ENCODE measurements around the gene TEN1.
A peak's percentile ranks its signal among the peaks of the same experiment; 100 is the strongest.

The TEN1 gene

GRCh38 chr17:76008208-76008607 lies 29.2 kb downstream of the TEN1 start:
- DNase-seq, result no peak

DNA sequence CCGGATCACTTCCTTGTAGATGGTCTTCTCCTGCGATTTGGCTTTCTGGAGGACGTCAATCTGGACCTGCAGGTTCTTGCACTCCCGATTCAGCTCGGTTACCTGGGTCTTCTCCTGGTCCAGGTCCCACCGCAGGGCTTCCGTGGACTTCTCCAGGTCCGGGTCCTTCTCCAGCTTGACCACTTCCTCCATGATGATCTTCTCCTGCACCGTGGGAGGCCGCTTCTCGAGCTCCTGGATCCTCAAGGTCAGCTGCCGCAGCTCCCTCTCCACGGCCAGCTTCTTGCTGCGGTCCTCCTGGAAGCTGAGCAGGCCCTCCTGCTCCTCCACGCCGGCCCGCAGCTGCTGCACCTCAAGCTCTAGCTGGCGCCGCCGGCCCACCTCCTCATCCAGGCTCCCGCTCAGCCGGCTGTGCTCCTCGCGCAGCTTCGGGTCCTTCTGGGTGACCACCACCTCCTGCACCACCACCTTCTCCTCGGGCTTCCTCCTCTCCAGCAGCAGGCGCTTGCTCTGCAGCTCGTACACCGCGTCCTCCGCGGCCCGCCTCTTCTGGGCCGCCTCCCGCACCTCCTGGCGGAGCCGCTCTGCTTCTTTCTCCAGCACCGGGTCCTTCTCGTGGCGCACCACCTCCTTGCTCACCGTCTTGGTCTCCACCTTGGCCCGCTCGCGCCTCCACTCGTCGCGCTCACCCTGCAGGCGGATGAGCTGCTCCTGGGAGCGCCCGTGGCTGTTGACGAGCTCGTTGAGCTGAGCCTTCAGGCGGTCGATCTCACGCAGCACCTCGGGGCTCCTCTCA lies 29.8 kb downstream of the TEN1 start:
- no peak for DNase-seq

DNA sequence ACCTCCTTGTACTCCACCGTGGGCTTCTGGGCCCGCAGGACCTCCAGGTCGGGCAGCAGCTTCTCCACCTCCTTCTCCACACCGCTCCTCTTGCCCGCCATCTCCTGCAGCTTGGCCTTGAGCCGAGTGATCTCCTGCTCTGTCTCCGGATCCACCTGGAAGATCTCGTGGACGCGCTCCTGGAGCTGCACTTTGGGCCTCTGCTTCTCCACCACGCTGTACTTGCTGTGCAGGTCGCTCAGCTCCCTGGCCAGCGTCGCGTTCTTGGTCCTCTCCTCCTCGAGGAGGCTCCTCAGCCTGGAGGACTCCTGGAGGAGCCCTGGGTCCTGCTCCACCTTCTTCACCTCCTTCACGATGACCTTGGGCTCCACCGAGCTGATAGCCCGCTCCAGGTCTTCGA lies 30.4 kb downstream of the TEN1 start:
- DNase-seq, result no peak

- no peak for DNase-seq
Observed at GRCh38 chr17:76009969-76010661, 31.1 kb downstream of the TEN1 start.

DNA sequence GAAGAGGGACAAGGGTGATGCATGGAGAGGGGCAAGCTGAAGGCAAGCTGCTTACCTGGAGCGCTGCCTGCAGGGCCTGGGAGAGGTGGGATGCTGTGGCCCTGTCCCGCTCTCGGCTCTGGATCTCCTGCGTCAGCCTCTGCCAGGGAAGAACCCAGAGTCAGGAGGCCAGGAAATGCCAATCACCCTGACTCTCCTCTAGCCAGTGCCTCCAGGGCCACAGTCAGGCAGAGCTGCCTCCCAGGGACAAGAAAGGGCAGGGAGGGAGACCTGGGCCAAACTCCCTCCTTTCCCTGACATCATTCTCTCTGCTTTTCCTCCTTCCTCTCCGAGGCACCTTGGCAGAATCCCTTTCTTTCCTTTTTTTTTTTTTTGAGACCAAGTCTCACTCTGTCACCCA lies 32.9 kb downstream of the TEN1 start:
- DNase-seq, result no peak

GRCh38 chr17:76013377-76013932 lies 34.4 kb downstream of the TEN1 start:
- no peak for DNase-seq

DNA sequence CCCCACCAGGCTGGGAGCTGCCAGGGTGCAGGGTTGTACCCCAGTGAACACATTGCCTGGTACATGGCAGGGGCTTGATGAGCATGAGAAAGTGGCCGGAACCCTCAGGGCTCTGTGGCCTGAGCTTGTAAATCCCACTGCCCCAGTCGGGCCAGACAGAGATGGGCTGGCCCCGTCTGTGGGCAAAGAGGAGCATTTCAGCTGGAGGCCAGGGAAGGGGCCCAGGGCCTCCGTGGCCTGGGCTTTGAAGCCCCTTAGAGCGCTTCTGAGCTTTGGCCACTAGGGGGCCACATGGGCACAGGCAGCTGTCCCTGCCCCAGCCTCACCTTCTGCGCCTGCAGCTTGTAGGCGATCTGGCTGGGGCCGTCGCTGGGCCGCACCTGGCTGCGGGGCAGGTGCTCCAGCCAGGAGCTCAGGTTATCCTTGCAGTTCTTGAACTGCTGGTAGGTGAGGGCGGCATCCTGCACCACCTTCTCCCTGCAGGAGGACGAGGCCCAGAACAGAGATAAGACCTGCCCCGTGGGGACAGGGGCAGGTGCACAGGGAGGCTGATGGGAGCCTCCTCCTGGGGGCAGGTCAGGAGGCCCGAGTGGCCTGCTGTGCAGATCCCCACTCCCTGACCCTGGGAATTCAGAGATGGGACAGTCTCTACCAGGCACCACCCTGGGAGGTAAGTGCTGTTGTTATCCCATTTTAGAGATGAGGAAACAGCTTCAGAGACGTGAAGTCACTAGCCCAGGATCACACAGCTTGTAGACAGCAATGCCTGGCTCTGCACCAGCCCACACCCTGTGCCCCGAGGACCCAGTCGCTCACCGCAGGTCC lies 35.3 kb downstream of the TEN1 start:
- peak; percentile 81 for DNase-seq

GRCh38 chr17:76014925-76015261 lies 35.9 kb downstream of the TEN1 start:
- peak; percentile 80 for DNase-seq

DNA sequence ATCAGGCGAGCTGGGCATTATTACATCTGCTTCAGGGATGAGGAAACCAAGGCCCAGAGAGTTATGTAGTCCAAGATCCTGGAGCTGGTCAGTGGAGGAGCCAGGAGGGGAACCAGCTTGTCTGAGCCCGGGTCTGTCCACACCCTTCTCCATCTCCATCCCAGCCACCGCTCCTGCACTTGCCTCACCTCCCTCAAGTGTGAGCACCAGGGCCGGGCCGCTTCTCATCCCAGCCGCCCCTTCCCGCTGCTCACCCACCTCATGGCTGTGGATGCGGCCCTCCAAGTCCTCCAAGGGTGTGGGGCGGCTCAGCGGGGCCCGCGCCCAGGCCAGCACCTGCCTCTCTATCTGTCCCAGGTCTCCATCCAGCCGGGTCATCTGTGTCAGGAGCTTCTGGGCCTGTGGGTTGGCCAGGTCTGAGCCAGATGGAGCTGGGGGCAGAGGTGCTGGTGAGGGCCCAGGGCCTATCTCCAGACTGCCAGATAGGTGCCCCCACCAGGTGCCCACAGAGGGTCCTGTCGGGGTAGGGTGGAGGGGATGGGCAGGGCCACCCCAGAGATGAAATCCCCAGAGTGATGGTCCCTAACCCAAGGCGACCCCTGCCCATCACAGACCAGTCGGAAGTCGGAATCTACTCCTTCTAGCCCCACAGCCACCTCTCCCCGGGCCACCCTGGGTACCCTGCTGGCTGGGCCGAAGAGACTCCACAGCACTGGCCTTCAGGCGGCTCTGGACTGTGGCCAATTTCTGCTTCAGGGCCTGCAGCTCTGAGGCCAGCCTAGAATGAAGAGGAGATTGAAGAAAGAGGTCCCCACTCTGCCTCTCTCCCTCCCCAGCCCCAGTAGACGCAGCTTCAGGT lies 38.7 kb downstream of the TEN1 start:
- no peak for DNase-seq

- no peak for DNase-seq
Observed at GRCh38 chr17:76018340-76018680, 39.3 kb downstream of the TEN1 start.

- no peak for DNase-seq
Observed at GRCh38 chr17:76018801-76019200, 39.8 kb downstream of the TEN1 start.

GRCh38 chr17:76019833-76020467 lies 40.9 kb downstream of the TEN1 start:
- no peak for DNase-seq

DNA sequence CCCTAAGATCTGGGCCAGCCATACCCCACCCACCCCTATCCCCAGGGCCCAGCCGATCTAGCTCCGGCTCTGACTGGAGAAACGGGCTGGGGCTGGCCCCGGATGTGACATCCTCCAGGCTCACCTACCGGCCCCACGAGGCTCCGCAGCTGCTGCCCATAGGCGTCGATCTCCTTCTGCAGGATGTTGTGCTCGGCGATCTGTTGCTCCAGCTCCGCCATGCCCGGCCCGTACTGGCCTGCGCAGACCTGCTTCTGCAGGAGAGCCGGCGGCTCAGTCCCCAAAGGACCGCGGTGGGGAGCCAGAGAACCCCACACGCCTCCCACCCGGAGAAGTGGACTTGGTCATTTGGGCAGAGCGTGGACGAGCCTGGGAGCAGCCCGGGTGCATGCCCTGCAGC lies 43.2 kb downstream of the TEN1 start:
- no peak for DNase-seq

GRCh38 chr17:76022973-76023899 lies 44.2 kb downstream of the TEN1 start:
- DNase-seq, result no peak

- DNase-seq, result no peak
Observed at GRCh38 chr17:76023900-76024237, 44.8 kb downstream of the TEN1 start.

DNA sequence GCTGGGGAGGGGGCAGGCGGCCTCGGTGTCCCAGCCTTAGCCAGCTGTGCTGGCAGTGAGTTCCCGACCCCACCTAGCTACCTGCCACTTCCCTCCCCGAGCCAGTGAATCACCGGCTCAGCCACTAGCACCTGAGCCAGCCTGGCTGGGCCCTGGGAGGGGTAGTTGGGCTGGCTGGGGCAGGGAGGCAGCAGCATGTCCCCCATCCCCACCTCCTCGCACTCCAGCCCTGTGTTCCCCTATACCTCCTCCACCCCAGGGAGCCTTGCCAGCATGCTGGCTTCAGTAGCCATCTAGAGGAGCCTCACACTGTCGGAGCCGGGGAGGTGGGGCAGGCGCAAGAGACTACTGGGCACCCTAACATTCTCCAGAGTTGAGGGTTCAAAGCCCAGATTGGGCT lies 45.3 kb downstream of the TEN1 start:
- DNase-seq, result no peak

- no peak for DNase-seq
Observed at GRCh38 chr17:76025294-76025693, 46.3 kb downstream of the TEN1 start.

DNA sequence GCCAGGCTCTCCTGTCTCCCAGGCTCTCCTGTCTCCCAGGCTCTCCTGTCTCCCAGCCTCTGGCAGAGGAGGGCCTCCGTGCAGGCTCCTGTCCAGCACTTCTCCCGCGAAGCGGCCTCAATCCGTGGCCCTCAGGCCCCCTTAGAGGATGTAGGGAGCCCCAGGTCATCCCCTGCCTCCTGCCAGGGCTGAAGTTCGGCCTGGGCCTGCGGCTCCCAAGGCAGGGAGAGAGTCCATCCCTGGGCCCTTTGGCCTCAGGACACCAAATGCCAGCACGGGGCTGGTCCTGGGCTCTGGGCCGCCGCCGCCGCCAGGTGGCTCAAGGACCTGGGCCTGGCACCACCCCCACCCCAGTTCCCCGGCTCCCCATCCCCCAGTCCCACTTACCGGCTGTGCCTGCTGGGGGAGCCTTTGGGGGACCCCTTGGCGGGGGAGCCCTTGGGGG lies 47.7 kb downstream of the TEN1 start:
- DNase-seq, result no peak

GRCh38 chr17:76027159-76027839 lies 48.3 kb downstream of the TEN1 start, which contains the start of gene EVPL:
Gene EVPL (minus strand): TSS chr17:76027306. CDS start chr17:76027198, 108 bp downstream.
- no peak for DNase-seq

- DNase-seq, result no peak
Observed at GRCh38 chr17:76032073-76032779, 53.2 kb downstream of the TEN1 start.
